Stimulated activated CD4-positive, alpha-beta T cell treated with anti-CD3 and anti-CD28 coated beads, Interleukin-15, amount 100 ng/mL, for 1 hour (primary cell): Measurements from ENCODE around the gene ATG2B.

Experiments
- DNase-seq, 2 donors: peaks; one replicate each; pipeline ENCODE4 v3.0.0-alpha.2; 2020; ENCODE audit warnings: low read depth in 1 of 2, low spot score in 1 of 2

ATG2B gene

GRCh38 chr14:96309133-96309895, 53.8 kb downstream of the ATG2B start:
- DNase-seq, result no peak

GRCh38 chr14:96307434-96307833, 55.7 kb downstream of the ATG2B start:
- no peak for DNase-seq

- no peak for DNase-seq
Measured at GRCh38 chr14:96304956-96305355, 58.2 kb downstream of the ATG2B start.

GRCh38 chr14:96303981-96304380, 59.2 kb downstream of the ATG2B start:
- no peak for DNase-seq

- no peak for DNase-seq
Measured at GRCh38 chr14:96299441-96299840, 63.7 kb downstream of the ATG2B start.

- no peak for DNase-seq
Measured at GRCh38 chr14:96297997-96298515, 65.1 kb downstream of the ATG2B start.

- no peak for DNase-seq
Measured at GRCh38 chr14:96297000-96297399, 66.1 kb downstream of the ATG2B start.

- no peak for DNase-seq
Measured at GRCh38 chr14:96294246-96294645, 68.9 kb downstream of the ATG2B start.

GRCh38 chr14:96287856-96288255, 75.3 kb downstream of the ATG2B start:
- no peak for DNase-seq

GRCh38 chr14:96286251-96286650, 76.9 kb downstream of the ATG2B start:
- no peak for DNase-seq

GRCh38 chr14:96285667-96286066, 77.5 kb downstream of the ATG2B start:
- DNase-seq, result no peak

GRCh38 chr14:96284430-96284829, 78.7 kb downstream of the ATG2B start:
- no peak for DNase-seq

- DNase-seq, result no peak
Measured at GRCh38 chr14:96284008-96284407, 79.1 kb downstream of the ATG2B start.

GRCh38 chr14:96281486-96281885, 81.7 kb downstream of the ATG2B start:
- no peak for DNase-seq

- no peak for DNase-seq
Measured at GRCh38 chr14:96280104-96280503, 83.0 kb downstream of the ATG2B start.

- no peak for DNase-seq
Measured at GRCh38 chr14:96279564-96279963, 83.6 kb downstream of the ATG2B start.

GRCh38 chr14:96277890-96278289, 85.3 kb downstream of the ATG2B start:
- no peak for DNase-seq

- DNase-seq, result peak; percentile 49 to 60
Measured at GRCh38 chr14:96275177-96276112, 87.7 kb downstream of the ATG2B start.

GRCh38 chr14:96274543-96274942, 88.6 kb downstream of the ATG2B start:
- DNase-seq, result no peak

- DNase-seq, result no peak
Measured at GRCh38 chr14:96274122-96274521, 89.0 kb downstream of the ATG2B start.

- DNase-seq, result no peak
Measured at GRCh38 chr14:96273629-96274028, 89.5 kb downstream of the ATG2B start.
